Stimulated activated CD8-positive, alpha-beta memory T cell treated with anti-CD3 and anti-CD28 coated beads, Interleukin-7, amount 100 ng/mL, for 24 hours (primary cell): ENCODE data around the gene KLHL40.

Experiments used
- DNase-seq: peaks from one replicate; pipeline ENCODE4 v3.0.0-alpha.2; 2020; ENCODE audit warnings: low read depth

KLHL40 gene

GRCh38 chr3:42685363-42685881 lies at the start of gene KLHL40:
KLHL40 (plus strand) TSS chr3:42685537; CDS start chr3:42685619, 82 bp downstream.
- DNase-seq = no peak

GRCh38 chr3:42637001-42637400 lies 48.3 kb upstream of the KLHL40 start:
- DNase-seq = no peak

- DNase-seq = no peak
Measured at GRCh38 chr3:42638339-42638842, 46.9 kb upstream of the KLHL40 start.

GRCh38 chr3:42639192-42639591 lies 46.1 kb upstream of the KLHL40 start:
- DNase-seq = no peak

GRCh38 chr3:42640129-42640528 lies 45.2 kb upstream of the KLHL40 start:
- no peak for DNase-seq

- no peak for DNase-seq
Measured at GRCh38 chr3:42640771-42641370, 44.5 kb upstream of the KLHL40 start.

GRCh38 chr3:42647821-42648459 lies 37.4 kb upstream of the KLHL40 start:
- no peak for DNase-seq

GRCh38 chr3:42649006-42649405 lies 36.3 kb upstream of the KLHL40 start:
- DNase-seq = no peak

GRCh38 chr3:42649783-42650182 lies 35.6 kb upstream of the KLHL40 start:
- DNase-seq = no peak

- DNase-seq = no peak
Measured at GRCh38 chr3:42651248-42652091, 33.9 kb upstream of the KLHL40 start.

GRCh38 chr3:42652251-42652610 lies 33.1 kb upstream of the KLHL40 start:
- no peak for DNase-seq

- no peak for DNase-seq
Measured at GRCh38 chr3:42652611-42653302, 32.6 kb upstream of the KLHL40 start.

- no peak for DNase-seq
Measured at GRCh38 chr3:42653303-42653559, 32.1 kb upstream of the KLHL40 start.

- DNase-seq = no peak
Measured at GRCh38 chr3:42653560-42654330, 31.6 kb upstream of the KLHL40 start, which contains the start of gene ZBTB47. ZBTB47 (plus strand) TSS chr3:42653697; CDS start chr3:42658356, 4,659 bp downstream.

GRCh38 chr3:42654331-42655201 lies 30.8 kb upstream of the KLHL40 start:
- DNase-seq = no peak

- DNase-seq = no peak
Measured at GRCh38 chr3:42655331-42655888, 29.9 kb upstream of the KLHL40 start.

- DNase-seq = no peak
Measured at GRCh38 chr3:42655980-42656679, 29.2 kb upstream of the KLHL40 start.

- DNase-seq = no peak
Measured at GRCh38 chr3:42656680-42657610, 28.4 kb upstream of the KLHL40 start.
